HG03442 (cell line): ENCODE measurements around the gene TMEM190.
A peak's percentile ranks its signal among the peaks of the same experiment; 100 is the strongest.
"Not testable (repeated sequence)": the region's sequence is repeated elsewhere in the genome, so short reads cannot be mapped to it uniquely, and the experiment has no call there.

ENCODE experiments used
- ATAC-seq: cut with Tn5 transposase; IDR thresholded peaks from one replicate; pipeline ENCODE4 v1.9.1; 2021; ENCODE audit warnings: mild to moderate bottlenecking, moderate library complexity; ENCODE audit not compliant: unreplicated experiment

TMEM190 gene

GRCh38 chr19:55389386-55390317, 13.0 kb downstream of the TMEM190 start:
- ATAC-seq = no peak

GRCh38 chr19:55390461-55390880, 13.8 kb downstream of the TMEM190 start:
- no peak for ATAC-seq

- no peak for ATAC-seq
These were observed 14.6 kb downstream of the TMEM190 start for GRCh38 chr19:55391191-55391670.

GRCh38 chr19:55391702-55392615, 15.3 kb downstream of the TMEM190 start:
- ATAC-seq = no peak

- ATAC-seq = no peak
These were observed 16.5 kb downstream of the TMEM190 start for GRCh38 chr19:55392820-55393761.

GRCh38 chr19:55398200-55398925, 21.7 kb downstream of the TMEM190 start:
- ATAC-seq = no peak

GRCh38 chr19:55400281-55401087, 23.9 kb downstream of the TMEM190 start:
- ATAC-seq = no peak

- not testable (repeated sequence) for ATAC-seq
These were observed 24.8 kb downstream of the TMEM190 start for GRCh38 chr19:55401390-55401789.

GRCh38 chr19:55402509-55402908, 25.9 kb downstream of the TMEM190 start:
- no peak for ATAC-seq

GRCh38 chr19:55405638-55406037, 29.0 kb downstream of the TMEM190 start:
- no peak for ATAC-seq

- ATAC-seq = no peak
These were observed 29.6 kb downstream of the TMEM190 start for GRCh38 chr19:55406091-55406825.

- no peak for ATAC-seq
These were observed 30.4 kb downstream of the TMEM190 start for GRCh38 chr19:55406826-55407549.

GRCh38 chr19:55407550-55407799, 30.8 kb downstream of the TMEM190 start, which contains the start of gene UBE2S:
UBE2S (minus strand) TSS chr19:55407788; CDS start chr19:55407589, 199 bp downstream.
- ATAC-seq = peak; percentile 63

GRCh38 chr19:55407800-55408532, 31.3 kb downstream of the TMEM190 start:
- peak; percentile 76 for ATAC-seq

GRCh38 chr19:55408533-55408872, 31.9 kb downstream of the TMEM190 start:
- no peak for ATAC-seq

- not testable (repeated sequence) for ATAC-seq
These were observed 32.6 kb downstream of the TMEM190 start for GRCh38 chr19:55409179-55409578.

GRCh38 chr19:55410168-55410567, 33.5 kb downstream of the TMEM190 start:
- ATAC-seq = no peak
